ENCODE data around the gene THOC5.
"Not testable (repeated sequence)": the region's sequence is repeated elsewhere in the genome, so short reads cannot be mapped to it uniquely, and the experiment has no call there.

Gene THOC5

DNA sequence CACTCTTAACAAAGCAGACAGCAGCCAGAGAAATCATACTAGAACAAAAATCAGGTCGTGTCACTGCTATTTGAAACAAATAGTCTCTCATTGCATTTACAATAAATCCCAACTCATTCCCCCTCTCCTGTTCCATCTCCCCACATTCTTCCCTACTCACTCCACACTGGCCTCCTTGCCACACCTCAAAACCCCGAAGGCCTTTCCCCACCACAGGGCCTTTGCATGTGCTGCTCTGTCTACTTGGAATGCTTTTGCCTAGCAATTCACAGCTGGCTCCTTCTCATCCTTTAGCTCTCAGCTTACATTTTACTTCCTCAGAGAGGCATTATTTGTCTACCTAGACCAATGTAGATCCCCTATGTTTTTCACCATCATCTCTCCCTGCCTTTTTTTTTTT lies 6.3 kb upstream of the THOC5 start:
- Histone ChIP-seq H3K4me3 (ENCODE audit: severe bottlenecking) (no peak overlapping the region), H3K36me3 (ENCODE audit: low read depth) (peaks cover 75% of the 10 kb centered on the region), H3K27ac (ENCODE audit: poor library complexity, severe bottlenecking) (no peak overlapping the region), H3K4me1 (ENCODE audit: insufficient read depth, poor library complexity, severe bottlenecking) (no peaks in the 10 kb centered on the region), H3K9me3 (ENCODE audit: severe bottlenecking) (no peaks in the 10 kb centered on the region), H3K27me3 (ENCODE audit: insufficient read depth, poor library complexity, severe bottlenecking) (no peaks in the 10 kb centered on the region)
- TF ChIP-seq, protein P1, sequence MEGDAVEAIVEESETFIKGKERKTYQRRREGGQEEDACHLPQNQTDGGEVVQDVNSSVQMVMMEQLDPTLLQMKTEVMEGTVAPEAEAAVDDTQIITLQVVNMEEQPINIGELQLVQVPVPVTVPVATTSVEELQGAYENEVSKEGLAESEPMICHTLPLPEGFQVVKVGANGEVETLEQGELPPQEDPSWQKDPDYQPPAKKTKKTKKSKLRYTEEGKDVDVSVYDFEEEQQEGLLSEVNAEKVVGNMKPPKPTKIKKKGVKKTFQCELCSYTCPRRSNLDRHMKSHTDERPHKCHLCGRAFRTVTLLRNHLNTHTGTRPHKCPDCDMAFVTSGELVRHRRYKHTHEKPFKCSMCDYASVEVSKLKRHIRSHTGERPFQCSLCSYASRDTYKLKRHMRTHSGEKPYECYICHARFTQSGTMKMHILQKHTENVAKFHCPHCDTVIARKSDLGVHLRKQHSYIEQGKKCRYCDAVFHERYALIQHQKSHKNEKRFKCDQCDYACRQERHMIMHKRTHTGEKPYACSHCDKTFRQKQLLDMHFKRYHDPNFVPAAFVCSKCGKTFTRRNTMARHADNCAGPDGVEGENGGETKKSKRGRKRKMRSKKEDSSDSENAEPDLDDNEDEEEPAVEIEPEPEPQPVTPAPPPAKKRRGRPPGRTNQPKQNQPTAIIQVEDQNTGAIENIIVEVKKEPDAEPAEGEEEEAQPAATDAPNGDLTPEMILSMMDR (IDR thresholded peaks at IDR 0.05; ENCODE audit: poor library complexity, severe bottlenecking) = no peak
- ATAC-seq (ENCODE audit: low read depth) = no peak
- no peak for DNase-seq (ENCODE audit: low spot score)

DNA sequence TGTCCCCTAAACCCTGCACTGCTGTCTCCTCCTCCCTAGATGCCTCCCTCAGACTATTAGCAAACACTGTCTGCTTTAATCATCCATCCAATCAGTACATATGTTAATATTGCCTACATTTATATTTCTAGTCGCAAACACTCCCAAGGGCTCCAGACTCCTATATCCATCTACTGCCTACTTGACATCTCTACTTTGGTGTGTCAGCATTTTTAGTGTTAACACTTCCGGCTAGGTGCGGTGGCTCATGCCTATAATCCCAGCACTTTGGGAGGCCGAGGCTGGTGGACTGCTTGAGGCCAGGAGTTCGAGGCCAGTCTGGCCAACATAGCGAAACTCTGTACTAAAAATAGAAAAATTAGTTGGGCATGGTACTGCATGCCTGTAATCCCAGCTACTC lies 5.5 kb upstream of the THOC5 start:
- no peaks in the 10 kb centered on the region for H3K9me3 ChIP-seq (ENCODE audit: severe bottlenecking)
- H3K27me3 ChIP-seq (ENCODE audit: insufficient read depth, poor library complexity, severe bottlenecking) = no peaks in the 10 kb centered on the region
- TF ChIP-seq, protein P1 (IDR thresholded peaks at IDR 0.05; ENCODE audit: poor library complexity, severe bottlenecking) = no peak
- H3K27ac ChIP-seq (ENCODE audit: poor library complexity, severe bottlenecking) = no peak overlapping the region
- DNase-seq (ENCODE audit: low spot score) = no peak
- no peak for ATAC-seq (ENCODE audit: low read depth)
- peaks cover 71% of the 10 kb centered on the region for H3K36me3 ChIP-seq (ENCODE audit: low read depth)
- no peaks in the 10 kb centered on the region for H3K4me1 ChIP-seq (ENCODE audit: insufficient read depth, poor library complexity, severe bottlenecking)
- no peak overlapping the region for H3K4me3 ChIP-seq (ENCODE audit: severe bottlenecking)

DNA sequence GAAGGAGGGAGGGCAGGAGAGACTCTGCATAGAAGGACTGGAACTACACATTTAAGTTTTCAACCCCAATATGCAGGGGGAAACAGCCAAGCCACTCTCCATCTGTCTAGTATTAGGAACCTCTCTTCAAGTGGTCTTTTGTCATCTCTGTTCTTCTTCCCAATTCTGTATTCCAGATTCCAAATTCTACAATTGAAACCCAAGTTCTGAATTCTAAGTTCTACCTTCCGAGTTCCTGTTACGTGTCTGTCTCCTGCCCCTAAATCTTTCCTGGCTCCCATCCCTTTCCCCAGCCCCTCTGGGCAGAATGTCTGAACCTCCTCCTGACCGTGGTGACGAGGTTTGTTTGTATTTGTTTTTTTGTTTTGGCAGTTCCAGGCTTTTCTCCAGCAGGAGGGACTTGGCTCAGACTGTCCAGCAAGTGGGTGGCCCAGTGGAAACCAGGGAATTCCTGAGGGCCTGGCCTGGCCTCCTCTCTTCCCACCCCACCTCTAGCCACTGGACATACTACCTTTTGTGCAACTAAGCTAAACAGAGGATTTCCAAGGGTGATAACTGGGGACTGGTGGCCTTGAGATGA lies 1.6 kb upstream of the THOC5 start:
- H3K27me3 ChIP-seq (ENCODE audit: insufficient read depth, poor library complexity, severe bottlenecking) = no peaks in the 10 kb centered on the region
- no peak overlapping the region for H3K4me3 ChIP-seq (ENCODE audit: severe bottlenecking)
- TF ChIP-seq, protein P1 (IDR thresholded peaks at IDR 0.05; ENCODE audit: poor library complexity, severe bottlenecking) = no peak
- H3K4me1 ChIP-seq (ENCODE audit: insufficient read depth, poor library complexity, severe bottlenecking) = no peaks in the 10 kb centered on the region
- H3K36me3 ChIP-seq (ENCODE audit: low read depth) = peaks cover 51% of the 10 kb centered on the region
- no peak for DNase-seq (ENCODE audit: low spot score)
- ATAC-seq (ENCODE audit: low read depth) = no peak
- no peak overlapping the region for H3K27ac ChIP-seq (ENCODE audit: poor library complexity, severe bottlenecking)
- H3K9me3 ChIP-seq (ENCODE audit: severe bottlenecking) = no peaks in the 10 kb centered on the region

DNA sequence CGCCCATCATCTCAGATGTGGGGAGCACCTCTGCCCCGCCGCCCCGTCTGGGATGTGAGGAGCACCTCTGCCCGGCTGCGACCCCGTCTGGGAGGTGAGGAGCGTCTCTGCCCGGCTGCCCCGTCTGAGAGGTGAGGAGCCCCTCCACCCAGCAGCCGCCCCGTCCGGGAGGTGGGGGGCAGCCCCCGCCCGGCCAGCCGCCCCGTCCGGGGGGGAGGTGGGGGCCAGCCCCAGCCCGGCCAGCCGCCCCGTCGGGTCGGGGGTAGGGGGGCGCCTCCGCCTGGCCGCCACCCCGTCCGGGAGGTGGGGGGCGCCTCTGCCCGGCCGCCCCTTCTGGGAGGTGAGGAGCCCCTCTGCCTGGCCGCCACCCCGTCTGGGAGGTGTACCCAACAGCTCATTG lies 1.2 kb downstream of the THOC5 start:
- H3K4me1 ChIP-seq (ENCODE audit: insufficient read depth, poor library complexity, severe bottlenecking); H3K27ac ChIP-seq (ENCODE audit: poor library complexity, severe bottlenecking); DNase-seq (ENCODE audit: low spot score); H3K9me3 ChIP-seq (ENCODE audit: severe bottlenecking); ATAC-seq (ENCODE audit: low read depth); H3K27me3 ChIP-seq (ENCODE audit: insufficient read depth, poor library complexity, severe bottlenecking); H3K4me3 ChIP-seq (ENCODE audit: severe bottlenecking): not testable (repeated sequence)
- H3K36me3 ChIP-seq (ENCODE audit: low read depth) = peaks cover 47% of the 10 kb centered on the region

DNA sequence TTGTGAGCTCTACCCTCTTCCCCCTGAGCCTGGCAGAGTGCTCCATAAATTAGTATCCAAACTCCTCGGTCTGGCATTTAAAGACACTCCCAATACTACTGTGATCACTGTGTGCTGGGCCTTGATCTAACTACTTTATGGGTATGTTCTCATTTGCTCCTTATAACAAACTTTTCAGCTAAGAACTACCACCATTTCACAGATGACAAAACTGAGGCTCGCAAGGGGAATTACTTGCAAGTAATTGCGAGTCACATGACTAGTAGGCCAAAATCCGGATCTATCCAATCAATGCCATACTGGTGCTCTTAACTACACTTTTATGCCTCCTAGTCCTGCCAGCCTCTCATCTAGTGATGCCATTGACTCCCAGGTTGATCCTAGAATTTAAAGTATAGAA lies 3.6 kb downstream of the THOC5 start:
- peaks cover 38% of the 10 kb centered on the region for H3K36me3 ChIP-seq (ENCODE audit: low read depth)
- H3K4me3 ChIP-seq (ENCODE audit: severe bottlenecking) = no peak overlapping the region
- H3K27ac ChIP-seq (ENCODE audit: poor library complexity, severe bottlenecking) = no peak overlapping the region
- DNase-seq (ENCODE audit: low spot score) (no peak), ATAC-seq (ENCODE audit: low read depth) (no peak)
- TF ChIP-seq, protein P1 (IDR thresholded peaks at IDR 0.05; ENCODE audit: poor library complexity, severe bottlenecking) = no peak
- H3K27me3 ChIP-seq (ENCODE audit: insufficient read depth, poor library complexity, severe bottlenecking) = no peaks in the 10 kb centered on the region
- no peaks in the 10 kb centered on the region for H3K9me3 ChIP-seq (ENCODE audit: severe bottlenecking)
- H3K4me1 ChIP-seq (ENCODE audit: insufficient read depth, poor library complexity, severe bottlenecking) = no peaks in the 10 kb centered on the region

DNA sequence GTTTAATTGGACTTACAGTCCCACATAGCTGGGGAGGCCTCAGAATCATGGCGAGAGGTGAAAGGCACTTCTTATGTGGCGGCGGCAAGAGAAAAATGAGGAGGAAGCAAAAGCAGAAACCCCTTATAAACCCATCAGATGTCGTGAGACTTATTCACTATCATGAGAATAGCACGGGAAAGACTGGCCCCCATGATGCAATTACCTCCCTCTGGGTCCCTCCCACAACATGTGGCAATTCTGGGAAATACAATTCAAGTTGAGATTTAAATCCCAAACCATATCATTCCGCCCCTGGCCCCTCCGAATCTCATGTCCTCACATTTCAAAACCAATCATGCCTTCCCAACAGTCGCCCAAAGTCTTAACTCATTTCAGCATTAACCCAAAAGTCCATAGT lies 8.5 kb downstream of the THOC5 start:
- H3K4me3 ChIP-seq (ENCODE audit: severe bottlenecking); H3K4me1 ChIP-seq (ENCODE audit: insufficient read depth, poor library complexity, severe bottlenecking); ATAC-seq (ENCODE audit: low read depth); DNase-seq (ENCODE audit: low spot score); H3K27ac ChIP-seq (ENCODE audit: poor library complexity, severe bottlenecking); H3K9me3 ChIP-seq (ENCODE audit: severe bottlenecking); H3K27me3 ChIP-seq (ENCODE audit: insufficient read depth, poor library complexity, severe bottlenecking): not testable (repeated sequence)
- peaks cover 67% of the 10 kb centered on the region for H3K36me3 ChIP-seq (ENCODE audit: low read depth)

Data from RWPE2 (cell line).